HepG2 (cell line): ENCODE results near the gene RNPEPL1. TPM values are rescaled to one million over a fixed set of nuclear protein-coding genes. Genes with fewer than 3 reads are reported as not detected.

Experiments
- AGO2 ChIP-seq: fragments of 200-400 bp; formaldehyde crosslinking; optimal IDR thresholded peaks from 2 replicates; pipeline ENCODE3; 2017; ENCODE audit warnings: mild to moderate bottlenecking, low read depth, low read length, moderate library complexity
- BORCS8-MEF2B ChIP-seq: sonication (generic); formaldehyde crosslinking; IDR thresholded peaks from 2 replicates; pipeline ENCODE4 v1.8.0; 2022; ENCODE audit warnings: mild to moderate bottlenecking, missing genetic modification reagents
- BRD4 ChIP-seq: sonication (generic); formaldehyde crosslinking; IDR thresholded peaks from 2 replicates; pipeline ENCODE4 v1.4.0; 2020; ENCODE audit warnings: missing genetic modification reagents
- CCAR2 ChIP-seq: fragments of 200-400 bp; formaldehyde crosslinking; optimal IDR thresholded peaks from 2 replicates; pipeline ENCODE3; 2018; ENCODE audit warnings: low read depth, mild to moderate bottlenecking, low read length, moderate library complexity
- EEA1 ChIP-seq: sonication (generic); formaldehyde crosslinking; IDR thresholded peaks from 2 replicates; pipeline ENCODE4 v1.5.1; 2020; ENCODE audit warnings: mild to moderate bottlenecking, missing genetic modification reagents, borderline replicate concordance
- EZH2 ChIP-seq: conservative IDR thresholded peaks from 2 replicates; pipeline ENCODE4 v1.6.1; 2012; ENCODE audit warnings: mild to moderate bottlenecking, low read depth, low read length, moderate library complexity
- IRF1 ChIP-seq: sonication (generic); formaldehyde crosslinking; IDR thresholded peaks from 2 replicates; pipeline ENCODE4 v1.4.0; 2020; ENCODE audit warnings: low read depth, mild to moderate bottlenecking, missing genetic modification reagents
- NAIF1 ChIP-seq: sonication (generic); formaldehyde crosslinking; IDR thresholded peaks from 2 replicates; pipeline ENCODE4 v1.5.0; 2020; ENCODE audit warnings: mild to moderate bottlenecking, missing genetic modification reagents, borderline replicate concordance
- SNAPC2 ChIP-seq: sonication (generic); formaldehyde crosslinking; IDR thresholded peaks from 2 replicates; pipeline ENCODE4 v1.8.1; 2022; ENCODE audit warnings: mild to moderate bottlenecking, missing genetic modification reagents
- SP4 ChIP-seq: sonication (generic); formaldehyde crosslinking; IDR thresholded peaks from 2 replicates; pipeline ENCODE4 v1.8.1; 2023; ENCODE audit warnings: mild to moderate bottlenecking, missing genetic modification reagents
- SRSF4 ChIP-seq: fragments of 200-400 bp; formaldehyde crosslinking; IDR thresholded peaks from one replicate; pipeline ENCODE4 v1.6.1; 2018; ENCODE audit warnings: mild to moderate bottlenecking, low read depth, low read length, moderate library complexity; ENCODE audit not compliant: poor library complexity, severe bottlenecking
- ZBTB20 ChIP-seq: sonication (generic); formaldehyde crosslinking; IDR thresholded peaks from 2 replicates; pipeline ENCODE4 v1.8.1; 2023; ENCODE audit warnings: missing genetic modification reagents, low read depth, mild to moderate bottlenecking, borderline replicate concordance
- ZHX1 ChIP-seq: sonication (generic); formaldehyde crosslinking; IDR thresholded peaks from 2 replicates; pipeline ENCODE4 v1.8.1; 2022; ENCODE audit warnings: low read depth, mild to moderate bottlenecking, missing genetic modification reagents
- ZNF563 ChIP-seq: sonication (generic); formaldehyde crosslinking; IDR thresholded peaks from 2 replicates; pipeline ENCODE4 v1.8.0; 2022; ENCODE audit warnings: mild to moderate bottlenecking, moderate library complexity, missing genetic modification reagents
- ZNF572 ChIP-seq: sonication (generic); formaldehyde crosslinking; IDR thresholded peaks from 2 replicates; pipeline ENCODE4 v1.5.1; 2020; ENCODE audit warnings: mild to moderate bottlenecking, missing genetic modification reagents
- ZNF644 ChIP-seq: IDR thresholded peaks from 2 replicates; pipeline ENCODE4 v1.6.1; 2016; ENCODE audit warnings: low read depth
- ZSCAN30 ChIP-seq: sonication (generic); formaldehyde crosslinking; IDR thresholded peaks from 2 replicates; pipeline ENCODE4 v1.5.0; 2020; ENCODE audit warnings: mild to moderate bottlenecking, missing genetic modification reagents
- polyA plus RNA-seq, 8 experiments: library from polyadenylated mRNA; depleted of rRNA in 3 of 8; stranded (reverse) in 7 of 8; unstranded in 1 of 8; fragments of >200 nt; fragmentation: Illumina TruSeq in 4 of 8; extraction: Trizol in 4 of 8; gene quantifications; 2 replicates each; pipeline versions ENCODE4 v1.2.1 to v1.2.3, GENCODE V29; 2011 to 2016; ENCODE audit warnings: low read depth in 4 of 8, missing spikeins in 1 of 8, mixed read lengths in 1 of 8; ENCODE audit not compliant: insufficient read depth in 1 of 8
- total RNA-seq, 5 experiments: library from RNA; depleted of rRNA; stranded (reverse); fragments of >200 nt; fragmentation: Illumina TruSeq; extraction: Trizol; gene quantifications; 2 replicates each; pipeline ENCODE4 v1.2.3, GENCODE V29; 2016; ENCODE audit warnings: low read depth in 1 of 5
- TF ChIP-seq, protein P1 (sequence below): sonication (generic); formaldehyde crosslinking; IDR thresholded peaks from 2 replicates; pipeline ENCODE4 v1.4.0; 2020; ENCODE audit warnings: mild to moderate bottlenecking, low read depth, missing genetic modification reagents
- TF ChIP-seq, protein P2 (sequence below): sonication (generic); formaldehyde crosslinking; IDR thresholded peaks from 2 replicates; pipeline ENCODE4 v1.4.0; 2020; ENCODE audit warnings: missing genetic modification reagents, borderline replicate concordance

Gene RNPEPL1
- total and polyA plus RNA-seq, 2 of the 13 experiments (the other 11 are each of a cell fraction or from before 2014, with no cell fraction given) = 13.0 to 18.0 TPM

GRCh38 chr2:240572141-240573031, 4.1 kb downstream of the RNPEPL1 start (continued):
- TF ChIP-seq, protein P1, sequence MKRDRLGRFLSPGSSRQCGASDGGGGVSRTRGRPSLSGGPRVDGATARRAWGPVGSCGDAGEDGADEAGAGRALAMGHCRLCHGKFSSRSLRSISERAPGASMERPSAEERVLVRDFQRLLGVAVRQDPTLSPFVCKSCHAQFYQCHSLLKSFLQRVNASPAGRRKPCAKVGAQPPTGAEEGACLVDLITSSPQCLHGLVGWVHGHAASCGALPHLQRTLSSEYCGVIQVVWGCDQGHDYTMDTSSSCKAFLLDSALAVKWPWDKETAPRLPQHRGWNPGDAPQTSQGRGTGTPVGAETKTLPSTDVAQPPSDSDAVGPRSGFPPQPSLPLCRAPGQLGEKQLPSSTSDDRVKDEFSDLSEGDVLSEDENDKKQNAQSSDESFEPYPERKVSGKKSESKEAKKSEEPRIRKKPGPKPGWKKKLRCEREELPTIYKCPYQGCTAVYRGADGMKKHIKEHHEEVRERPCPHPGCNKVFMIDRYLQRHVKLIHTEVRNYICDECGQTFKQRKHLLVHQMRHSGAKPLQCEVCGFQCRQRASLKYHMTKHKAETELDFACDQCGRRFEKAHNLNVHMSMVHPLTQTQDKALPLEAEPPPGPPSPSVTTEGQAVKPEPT (CRISPR knock-in tag) = 0 out of 2 replicates have a peak, but pooled peaks have one; percentile 10
- TF ChIP-seq CCAR2 (no peak), ZNF644 (CRISPR knock-in tag) (no peak), ZBTB20 (CRISPR knock-in tag) (no peak), SRSF4 (no peak), ZSCAN30 (no peak), SNAPC2 (CRISPR knock-in tag) (no peak), NAIF1 (no peak), BORCS8-MEF2B (CRISPR knock-in tag) (no peak), ZNF572 (CRISPR knock-in tag) (no peak), SP4 (no peak), EZH2 (no peak), ZNF563 (CRISPR knock-in tag) (no peak), AGO2 (peak; percentile 62), BRD4 (CRISPR knock-in tag) (no peak), ZHX1 (CRISPR knock-in tag) (no peak), IRF1 (CRISPR knock-in tag) (no peak), EEA1 (CRISPR knock-in tag) (no peak)
- TF ChIP-seq, protein P2, sequence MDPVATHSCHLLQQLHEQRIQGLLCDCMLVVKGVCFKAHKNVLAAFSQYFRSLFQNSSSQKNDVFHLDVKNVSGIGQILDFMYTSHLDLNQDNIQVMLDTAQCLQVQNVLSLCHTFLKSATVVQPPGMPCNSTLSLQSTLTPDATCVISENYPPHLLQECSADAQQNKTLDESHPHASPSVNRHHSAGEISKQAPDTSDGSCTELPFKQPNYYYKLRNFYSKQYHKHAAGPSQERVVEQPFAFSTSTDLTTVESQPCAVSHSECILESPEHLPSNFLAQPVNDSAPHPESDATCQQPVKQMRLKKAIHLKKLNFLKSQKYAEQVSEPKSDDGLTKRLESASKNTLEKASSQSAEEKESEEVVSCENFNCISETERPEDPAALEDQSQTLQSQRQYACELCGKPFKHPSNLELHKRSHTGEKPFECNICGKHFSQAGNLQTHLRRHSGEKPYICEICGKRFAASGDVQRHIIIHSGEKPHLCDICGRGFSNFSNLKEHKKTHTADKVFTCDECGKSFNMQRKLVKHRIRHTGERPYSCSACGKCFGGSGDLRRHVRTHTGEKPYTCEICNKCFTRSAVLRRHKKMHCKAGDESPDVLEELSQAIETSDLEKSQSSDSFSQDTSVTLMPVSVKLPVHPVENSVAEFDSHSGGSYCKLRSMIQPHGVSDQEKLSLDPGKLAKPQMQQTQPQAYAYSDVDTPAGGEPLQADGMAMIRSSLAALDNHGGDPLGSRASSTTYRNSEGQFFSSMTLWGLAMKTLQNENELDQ (CRISPR knock-in tag) = no peak
